ENCODE data around the gene VPS35. TPM values are rescaled to one million over a fixed set of nuclear protein-coding genes. Genes with fewer than 3 reads are reported as not detected.

VPS35 gene
- total and polyA plus RNA-seq, 2 of the 13 experiments (the other 11 are each of a cell fraction or from before 2014, with no cell fraction given): 30.7 to 136 TPM

- TF ChIP-seq ZSCAN5A (CRISPR knock-in tag; IDR thresholded peaks at IDR 0.05; ENCODE audit: borderline replicate concordance) (peak; percentile 84; the same call in 1 of the 2 replicates), ZNF792 (CRISPR knock-in tag; IDR thresholded peaks at IDR 0.05) (peak; percentile 69; the same call in 1 of the 2 replicates), MEIS2 (CRISPR knock-in tag; IDR thresholded peaks at IDR 0.05) (peak; percentile 93), ZSCAN25 (CRISPR knock-in tag; IDR thresholded peaks at IDR 0.05) (no peak), CSRNP1 (CRISPR knock-in tag; IDR thresholded peaks at IDR 0.05) (peak; percentile 87), KDM2A (CRISPR knock-in tag; IDR thresholded peaks at IDR 0.05; ENCODE audit: borderline replicate concordance, low read depth) (peak; percentile 96), ZNF367 (CRISPR knock-in tag; IDR thresholded peaks at IDR 0.05; ENCODE audit: borderline replicate concordance) (0 out of 2 replicates have a peak, but pooled peaks have one; percentile 65), ZNF276 (CRISPR knock-in tag; IDR thresholded peaks at IDR 0.05; ENCODE audit: low read depth) (0 out of 2 replicates have a peak, but pooled peaks have one; percentile 33), HNRNPK (IDR thresholded peaks at IDR 0.05; ENCODE audit: low read depth, low read length, poor library complexity, severe bottlenecking) (no peak), ATF7 (IDR thresholded peaks at IDR 0.05) (no peak), ATF7 (CRISPR knock-in tag; IDR thresholded peaks at IDR 0.05) (no peak), TBP (CRISPR knock-in tag; IDR thresholded peaks at IDR 0.05) (no peak), GTF3A (CRISPR knock-in tag; conservative IDR thresholded peaks at IDR 0.05) (peak; percentile 76; the same call in 1 of the 2 replicates), SAFB2 (CRISPR knock-in tag; IDR thresholded peaks at IDR 0.05; ENCODE audit: borderline replicate concordance, low read depth) (no peak), ZNF24 (IDR thresholded peaks at IDR 0.05) (no peak), TCF7 (IDR thresholded peaks at IDR 0.05; ENCODE audit: low read depth) (no peak), ZNF275 (CRISPR knock-in tag; IDR thresholded peaks at IDR 0.05; ENCODE audit: borderline replicate concordance) (no peak; the same call in 1 of the 2 replicates), YEATS2 (CRISPR knock-in tag; IDR thresholded peaks at IDR 0.05; ENCODE audit: borderline replicate concordance) (peak; percentile 64; the same call in 1 of the 2 replicates), MAX (IDR thresholded peaks at IDR 0.05) (peak; percentile 86), ZNF598 (CRISPR knock-in tag; IDR thresholded peaks at IDR 0.05; ENCODE audit: borderline replicate concordance) (no peak), TOE1 (CRISPR knock-in tag; IDR thresholded peaks at IDR 0.05) (0 out of 2 replicates have a peak, but pooled peaks have one; percentile 52), NRL (CRISPR knock-in tag; IDR thresholded peaks at IDR 0.05; ENCODE audit: borderline replicate concordance) (peak; percentile 99), ATF7-NPFF (CRISPR knock-in tag; IDR thresholded peaks at IDR 0.05; ENCODE audit: low read depth) (peak; percentile 88)
Observed at GRCh38 chr16:46621006-46621933, 67.7 kb downstream of the VPS35 start, which contains the start of gene SHCBP1 (continued).
